HepG2 (cell line): ENCODE measurements around the gene DVL3. TPM values are rescaled to one million over a fixed set of nuclear protein-coding genes. Genes with fewer than 3 reads are reported as not detected.

Experiments used
- ARHGAP35 ChIP-seq: sonication (generic); formaldehyde crosslinking; IDR thresholded peaks from 2 replicates; pipeline ENCODE4 v1.9.0; 2022; ENCODE audit warnings: mild to moderate bottlenecking, inconsistent platforms, moderate library complexity, missing genetic modification reagents, borderline replicate concordance
- GABPA ChIP-seq, 2 experiments: IDR thresholded peaks; 2 replicates each; pipeline ENCODE4 v1.6.1; 2011 to 2016; ENCODE audit warnings: low read depth in 2 of 2, low read length in 1 of 2, missing biosample characterization in 1 of 2, missing genetic modification characterization in 1 of 2
- MBD4 ChIP-seq: IDR thresholded peaks from 2 replicates; pipeline ENCODE4 v1.6.1; 2012; ENCODE audit warnings: low read length, inconsistent platforms, borderline replicate concordance
- POLR2AphosphoS2 ChIP-seq: IDR thresholded peaks from 2 replicates; pipeline ENCODE4 v1.6.1; 2011; ENCODE audit warnings: low read depth, low read length, improper control_type of control experiment
- RFX3 ChIP-seq: IDR thresholded peaks from 2 replicates; pipeline ENCODE4 v1.6.1; 2016; ENCODE audit warnings: missing biosample characterization, missing genetic modification reagents
- SALL1 ChIP-seq: sonication (generic); formaldehyde crosslinking; IDR thresholded peaks from 2 replicates; pipeline ENCODE4 v1.8.0; 2022; ENCODE audit warnings: mild to moderate bottlenecking, missing genetic modification reagents
- WIZ ChIP-seq: sonication (generic); formaldehyde crosslinking; IDR thresholded peaks from 2 replicates; pipeline ENCODE4 v1.5.1; 2020; ENCODE audit warnings: mild to moderate bottlenecking, missing genetic modification reagents
- ZNF263 ChIP-seq: sonication (generic); formaldehyde crosslinking; IDR thresholded peaks from 2 replicates; pipeline ENCODE4 v1.4.0; 2020; ENCODE audit warnings: missing genetic modification reagents
- ZNF33A ChIP-seq: sonication (generic); formaldehyde crosslinking; IDR thresholded peaks from 2 replicates; pipeline ENCODE4 v1.5.1; 2020; ENCODE audit warnings: missing genetic modification reagents, mild to moderate bottlenecking, moderate library complexity, borderline replicate concordance
- ZNF432 ChIP-seq: sonication (generic); formaldehyde crosslinking; IDR thresholded peaks from 2 replicates; pipeline ENCODE4 v1.5.0; 2020; ENCODE audit warnings: missing genetic modification reagents, mild to moderate bottlenecking, borderline replicate concordance
- polyA plus RNA-seq, 8 experiments: library from polyadenylated mRNA; depleted of rRNA in 3 of 8; stranded (reverse) in 7 of 8; unstranded in 1 of 8; fragments of >200 nt; fragmentation: Illumina TruSeq in 4 of 8; extraction: Trizol in 4 of 8; gene quantifications; 2 replicates each; pipeline versions ENCODE4 v1.2.1 to v1.2.3, GENCODE V29; 2011 to 2016; ENCODE audit warnings: low read depth in 4 of 8, missing spikeins in 1 of 8, mixed read lengths in 1 of 8; ENCODE audit not compliant: insufficient read depth in 1 of 8
- total RNA-seq, 5 experiments: library from RNA; depleted of rRNA; stranded (reverse); fragments of >200 nt; fragmentation: Illumina TruSeq; extraction: Trizol; gene quantifications; 2 replicates each; pipeline ENCODE4 v1.2.3, GENCODE V29; 2016; ENCODE audit warnings: low read depth in 1 of 5
- TF ChIP-seq, protein P1 (sequence below): sonication (generic); formaldehyde crosslinking; IDR thresholded peaks from 2 replicates; pipeline ENCODE4 v1.5.0; 2020; ENCODE audit warnings: missing genetic modification reagents
- TF ChIP-seq, protein P2 (sequence below), 2 experiments: sonication (generic) in 1 of 2; formaldehyde crosslinking in 1 of 2; IDR thresholded peaks; 2 replicates each; pipeline versions ENCODE4 v1.6.1 to v1.9.0; 2014 to 2022; ENCODE audit warnings: antibody characterized with exemption in 1 of 2, borderline replicate concordance in 1 of 2, inconsistent platforms in 1 of 2, low read depth in 1 of 2, missing genetic modification reagents in 1 of 2
- TF ChIP-seq, protein P3 (sequence below): IDR thresholded peaks from 2 replicates; pipeline ENCODE4 v1.6.1; 2018; ENCODE audit warnings: missing genetic modification reagents, mild to moderate bottlenecking, missing compliant biosample characterization
- TF ChIP-seq, protein P4 (sequence below): sonication (generic); formaldehyde crosslinking; conservative IDR thresholded peaks from 2 replicates; pipeline ENCODE4 v1.4.0; 2020; ENCODE audit warnings: mild to moderate bottlenecking, missing genetic modification reagents, moderate library complexity
- TF ChIP-seq, protein P5 (sequence below): sonication (generic); formaldehyde crosslinking; IDR thresholded peaks from 2 replicates; pipeline ENCODE4 v1.4.0; 2020; ENCODE audit warnings: missing genetic modification reagents

DVL3 gene
- total and polyA plus RNA-seq, 2 of the 13 experiments (the other 11 are each of a cell fraction or from before 2014, with no cell fraction given), result 29.0 to 36.1 TPM

DNA sequence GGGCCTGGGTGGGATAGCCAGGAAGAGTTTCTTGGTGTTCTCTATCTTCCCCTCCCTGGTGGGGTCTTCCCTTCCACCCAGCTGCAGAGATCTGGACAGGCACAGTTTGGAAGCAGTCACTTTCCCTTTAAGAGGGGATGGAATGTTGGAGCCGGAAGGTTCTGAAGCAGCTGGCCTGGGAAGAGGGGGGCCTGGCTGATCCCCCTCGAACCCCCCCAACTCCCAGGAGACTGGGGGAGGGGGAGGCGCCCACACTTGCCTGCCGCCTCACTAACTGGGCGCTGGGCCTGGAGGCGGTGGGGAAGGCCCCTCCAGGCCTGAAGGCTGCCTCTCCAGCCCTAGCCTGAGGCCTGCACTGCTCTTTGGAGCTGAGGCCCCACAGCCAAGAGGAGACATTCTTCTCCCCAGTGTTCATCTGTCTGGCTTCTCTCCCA lies 1.4 kb downstream of the DVL3 start (continued):
- TF ChIP-seq, protein P1, sequence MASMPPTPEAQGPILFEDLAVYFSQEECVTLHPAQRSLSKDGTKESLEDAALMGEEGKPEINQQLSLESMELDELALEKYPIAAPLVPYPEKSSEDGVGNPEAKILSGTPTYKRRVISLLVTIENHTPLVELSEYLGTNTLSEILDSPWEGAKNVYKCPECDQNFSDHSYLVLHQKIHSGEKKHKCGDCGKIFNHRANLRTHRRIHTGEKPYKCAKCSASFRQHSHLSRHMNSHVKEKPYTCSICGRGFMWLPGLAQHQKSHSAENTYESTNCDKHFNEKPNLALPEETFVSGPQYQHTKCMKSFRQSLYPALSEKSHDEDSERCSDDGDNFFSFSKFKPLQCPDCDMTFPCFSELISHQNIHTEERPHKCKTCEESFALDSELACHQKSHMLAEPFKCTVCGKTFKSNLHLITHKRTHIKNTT (CRISPR knock-in tag), result no peak
- TF ChIP-seq ARHGAP35 (CRISPR knock-in tag), result no peak
- no peak for TF ChIP-seq SALL1 (CRISPR knock-in tag)
- no peak for TF ChIP-seq POLR2AphosphoS2
- TF ChIP-seq MBD4, result no peak
- TF ChIP-seq, protein P2, sequence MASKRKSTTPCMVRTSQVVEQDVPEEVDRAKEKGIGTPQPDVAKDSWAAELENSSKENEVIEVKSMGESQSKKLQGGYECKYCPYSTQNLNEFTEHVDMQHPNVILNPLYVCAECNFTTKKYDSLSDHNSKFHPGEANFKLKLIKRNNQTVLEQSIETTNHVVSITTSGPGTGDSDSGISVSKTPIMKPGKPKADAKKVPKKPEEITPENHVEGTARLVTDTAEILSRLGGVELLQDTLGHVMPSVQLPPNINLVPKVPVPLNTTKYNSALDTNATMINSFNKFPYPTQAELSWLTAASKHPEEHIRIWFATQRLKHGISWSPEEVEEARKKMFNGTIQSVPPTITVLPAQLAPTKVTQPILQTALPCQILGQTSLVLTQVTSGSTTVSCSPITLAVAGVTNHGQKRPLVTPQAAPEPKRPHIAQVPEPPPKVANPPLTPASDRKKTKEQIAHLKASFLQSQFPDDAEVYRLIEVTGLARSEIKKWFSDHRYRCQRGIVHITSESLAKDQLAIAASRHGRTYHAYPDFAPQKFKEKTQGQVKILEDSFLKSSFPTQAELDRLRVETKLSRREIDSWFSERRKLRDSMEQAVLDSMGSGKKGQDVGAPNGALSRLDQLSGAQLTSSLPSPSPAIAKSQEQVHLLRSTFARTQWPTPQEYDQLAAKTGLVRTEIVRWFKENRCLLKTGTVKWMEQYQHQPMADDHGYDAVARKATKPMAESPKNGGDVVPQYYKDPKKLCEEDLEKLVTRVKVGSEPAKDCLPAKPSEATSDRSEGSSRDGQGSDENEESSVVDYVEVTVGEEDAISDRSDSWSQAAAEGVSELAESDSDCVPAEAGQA (IDR thresholded peaks at IDR 0.05; ENCODE audit: low read depth), result no peak
- TF ChIP-seq, protein P2 (CRISPR knock-in tag; IDR thresholded peaks at IDR 0.05; ENCODE audit: borderline replicate concordance), result no peak
- TF ChIP-seq ZNF432, result no peak
- TF ChIP-seq RFX3, result no peak
- TF ChIP-seq, protein P3, sequence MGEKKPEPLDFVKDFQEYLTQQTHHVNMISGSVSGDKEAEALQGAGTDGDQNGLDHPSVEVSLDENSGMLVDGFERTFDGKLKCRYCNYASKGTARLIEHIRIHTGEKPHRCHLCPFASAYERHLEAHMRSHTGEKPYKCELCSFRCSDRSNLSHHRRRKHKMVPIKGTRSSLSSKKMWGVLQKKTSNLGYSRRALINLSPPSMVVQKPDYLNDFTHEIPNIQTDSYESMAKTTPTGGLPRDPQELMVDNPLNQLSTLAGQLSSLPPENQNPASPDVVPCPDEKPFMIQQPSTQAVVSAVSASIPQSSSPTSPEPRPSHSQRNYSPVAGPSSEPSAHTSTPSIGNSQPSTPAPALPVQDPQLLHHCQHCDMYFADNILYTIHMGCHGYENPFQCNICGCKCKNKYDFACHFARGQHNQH (CRISPR knock-in tag), result no peak
- peak; percentile 8; the same call in 1 of the 2 replicates for TF ChIP-seq ZNF263 (CRISPR knock-in tag)
- no peak for TF ChIP-seq WIZ (CRISPR knock-in tag)
- no peak for TF ChIP-seq GABPA (IDR thresholded peaks at IDR 0.05; ENCODE audit: low read depth, low read length)
- TF ChIP-seq GABPA (CRISPR knock-in tag; IDR thresholded peaks at IDR 0.05; ENCODE audit: low read depth), result peak; percentile 57; the same call in 1 of the 2 replicates
- TF ChIP-seq ZNF33A, result no peak
- TF ChIP-seq, protein P4, sequence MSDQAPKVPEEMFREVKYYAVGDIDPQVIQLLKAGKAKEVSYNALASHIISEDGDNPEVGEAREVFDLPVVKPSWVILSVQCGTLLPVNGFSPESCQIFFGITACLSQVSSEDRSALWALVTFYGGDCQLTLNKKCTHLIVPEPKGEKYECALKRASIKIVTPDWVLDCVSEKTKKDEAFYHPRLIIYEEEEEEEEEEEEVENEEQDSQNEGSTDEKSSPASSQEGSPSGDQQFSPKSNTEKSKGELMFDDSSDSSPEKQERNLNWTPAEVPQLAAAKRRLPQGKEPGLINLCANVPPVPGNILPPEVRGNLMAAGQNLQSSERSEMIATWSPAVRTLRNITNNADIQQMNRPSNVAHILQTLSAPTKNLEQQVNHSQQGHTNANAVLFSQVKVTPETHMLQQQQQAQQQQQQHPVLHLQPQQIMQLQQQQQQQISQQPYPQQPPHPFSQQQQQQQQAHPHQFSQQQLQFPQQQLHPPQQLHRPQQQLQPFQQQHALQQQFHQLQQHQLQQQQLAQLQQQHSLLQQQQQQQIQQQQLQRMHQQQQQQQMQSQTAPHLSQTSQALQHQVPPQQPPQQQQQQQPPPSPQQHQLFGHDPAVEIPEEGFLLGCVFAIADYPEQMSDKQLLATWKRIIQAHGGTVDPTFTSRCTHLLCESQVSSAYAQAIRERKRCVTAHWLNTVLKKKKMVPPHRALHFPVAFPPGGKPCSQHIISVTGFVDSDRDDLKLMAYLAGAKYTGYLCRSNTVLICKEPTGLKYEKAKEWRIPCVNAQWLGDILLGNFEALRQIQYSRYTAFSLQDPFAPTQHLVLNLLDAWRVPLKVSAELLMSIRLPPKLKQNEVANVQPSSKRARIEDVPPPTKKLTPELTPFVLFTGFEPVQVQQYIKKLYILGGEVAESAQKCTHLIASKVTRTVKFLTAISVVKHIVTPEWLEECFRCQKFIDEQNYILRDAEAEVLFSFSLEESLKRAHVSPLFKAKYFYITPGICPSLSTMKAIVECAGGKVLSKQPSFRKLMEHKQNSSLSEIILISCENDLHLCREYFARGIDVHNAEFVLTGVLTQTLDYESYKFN (CRISPR knock-in tag), result no peak
- TF ChIP-seq, protein P5, sequence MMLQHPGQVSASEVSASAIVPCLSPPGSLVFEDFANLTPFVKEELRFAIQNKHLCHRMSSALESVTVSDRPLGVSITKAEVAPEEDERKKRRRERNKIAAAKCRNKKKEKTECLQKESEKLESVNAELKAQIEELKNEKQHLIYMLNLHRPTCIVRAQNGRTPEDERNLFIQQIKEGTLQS, result no peak
